Activated CD4-positive, alpha-beta T cell treated with anti-CD3 and anti-CD28 coated beads, Interleukin-2, amount 50 U/mL, for 4 hours (primary cell): ENCODE data around the gene SFXN3.

Experiments
- DNase-seq, 2 experiments: peaks; one replicate each; pipeline ENCODE4 v3.0.0-alpha.2; 2020

SFXN3 gene, protein sequence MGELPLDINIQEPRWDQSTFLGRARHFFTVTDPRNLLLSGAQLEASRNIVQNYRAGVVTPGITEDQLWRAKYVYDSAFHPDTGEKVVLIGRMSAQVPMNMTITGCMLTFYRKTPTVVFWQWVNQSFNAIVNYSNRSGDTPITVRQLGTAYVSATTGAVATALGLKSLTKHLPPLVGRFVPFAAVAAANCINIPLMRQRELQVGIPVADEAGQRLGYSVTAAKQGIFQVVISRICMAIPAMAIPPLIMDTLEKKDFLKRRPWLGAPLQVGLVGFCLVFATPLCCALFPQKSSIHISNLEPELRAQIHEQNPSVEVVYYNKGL

GRCh38 chr10:101031128-101031795 is at the start of gene SFXN3, which contains the start of gene PDZD7:
Gene SFXN3, plus strand, starts transcription at chr10:101031234. Its CDS starts 3,461 bp downstream, at chr10:101034695.
Gene PDZD7, minus strand, starts transcription at chr10:101031129. Its CDS starts 910 bp downstream, at chr10:101030219.
- peak; percentile 96 for DNase-seq

DNA sequence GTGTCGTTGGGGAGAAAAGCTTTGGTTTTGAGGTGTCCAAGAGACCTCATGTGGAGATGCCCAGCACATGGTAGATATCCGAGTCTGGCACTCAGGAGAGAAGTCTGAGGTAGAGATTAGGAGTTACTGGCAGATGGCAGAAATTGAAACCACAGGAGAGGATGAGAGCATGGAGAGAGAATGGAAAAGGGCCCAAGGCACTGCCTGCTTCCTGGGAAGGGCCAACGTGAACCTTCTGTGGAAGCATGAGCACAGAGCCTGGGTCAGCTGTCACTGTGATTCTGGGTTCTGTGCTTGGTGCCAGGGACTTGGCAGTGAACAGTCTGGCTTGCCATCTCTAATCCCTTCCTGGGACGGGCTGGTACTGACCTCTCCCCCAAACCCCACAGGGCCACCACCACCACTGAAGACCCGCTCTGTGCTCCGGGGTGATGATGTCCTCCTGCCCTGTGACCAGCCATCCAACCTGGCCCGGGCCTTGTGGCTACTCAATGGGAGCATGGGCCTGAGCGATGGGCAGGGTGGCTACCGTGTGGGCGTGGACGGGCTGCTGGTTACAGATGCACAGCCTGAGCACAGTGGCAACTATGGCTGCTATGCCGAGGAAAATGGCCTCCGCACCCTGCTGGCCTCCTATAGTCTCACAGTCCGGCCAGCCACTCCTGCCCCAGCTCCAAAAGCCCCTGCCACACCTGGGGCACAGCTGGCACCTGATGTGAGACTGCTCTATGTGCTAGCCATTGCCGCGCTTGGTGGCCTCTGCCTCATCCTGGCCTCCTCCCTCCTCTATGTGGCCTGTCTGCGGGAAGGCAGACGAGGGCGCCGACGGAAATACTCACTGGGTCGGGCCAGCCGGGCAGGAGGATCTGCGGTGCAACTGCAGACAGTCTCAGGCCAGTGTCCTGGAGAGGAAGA is 47.9 kb upstream of the SFXN3 start:
- no peak for DNase-seq

DNA sequence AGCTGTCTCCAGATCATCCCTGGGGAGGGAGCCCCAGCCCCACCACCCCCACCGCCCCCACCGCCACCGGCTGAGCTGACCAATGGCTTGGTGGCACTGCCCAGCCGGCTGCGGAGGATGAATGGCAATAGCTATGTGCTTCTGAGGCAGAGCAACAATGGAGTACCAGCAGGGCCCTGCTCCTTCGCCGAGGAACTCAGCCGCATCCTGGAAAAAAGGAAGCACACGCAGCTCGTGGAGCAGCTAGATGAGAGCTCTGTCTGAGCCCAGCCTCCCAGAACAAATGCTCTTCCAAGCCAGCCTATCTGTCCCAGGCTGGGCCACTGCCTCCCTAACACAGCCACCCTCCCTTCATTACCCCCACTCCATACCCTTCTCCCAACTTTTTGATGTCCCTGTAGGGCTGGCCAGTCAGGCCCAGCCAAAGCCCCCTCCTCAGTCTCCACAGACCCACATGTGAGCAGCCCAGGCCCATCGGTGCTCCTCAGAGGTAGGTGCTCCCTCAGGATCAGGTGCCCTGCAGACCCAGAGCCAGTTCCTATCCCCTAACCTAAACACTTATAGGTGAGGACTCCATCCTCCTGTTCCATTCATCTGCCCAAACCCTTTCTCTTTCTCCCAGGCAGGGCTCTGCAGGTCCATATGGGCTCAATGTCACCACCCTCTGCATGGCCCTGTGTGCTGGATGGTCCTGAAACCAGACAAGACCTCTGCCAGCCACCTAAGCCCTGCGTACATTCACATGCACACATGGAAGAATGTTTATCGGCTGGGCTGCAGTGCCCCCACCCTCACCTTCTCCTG is 47.0 kb upstream of the SFXN3 start:
- no peak for DNase-seq

DNA sequence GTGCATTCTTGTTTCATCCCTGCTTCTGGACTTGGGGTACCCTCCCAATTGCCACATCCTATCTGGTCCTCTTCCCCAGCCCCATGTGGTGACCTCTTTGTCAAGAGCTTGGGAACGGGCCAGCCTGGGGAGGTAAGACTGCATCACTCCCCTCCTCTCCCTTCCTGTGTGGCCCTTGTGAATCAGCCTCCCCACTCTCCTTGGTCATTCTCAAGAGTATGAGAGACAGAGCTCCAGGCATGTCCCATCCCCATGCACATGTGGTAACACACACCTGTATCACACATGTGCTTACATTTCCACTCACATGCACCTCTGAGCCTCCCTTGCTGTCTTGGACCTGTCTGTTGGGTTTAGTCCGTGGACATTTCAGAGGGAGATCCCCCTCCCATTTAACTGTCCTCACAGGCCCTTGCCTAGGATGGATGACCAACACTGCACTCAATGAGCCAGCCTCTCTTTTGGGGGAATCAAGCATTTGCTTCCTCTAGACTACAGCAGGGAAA is 46.3 kb upstream of the SFXN3 start:
- DNase-seq = no peak

DNA sequence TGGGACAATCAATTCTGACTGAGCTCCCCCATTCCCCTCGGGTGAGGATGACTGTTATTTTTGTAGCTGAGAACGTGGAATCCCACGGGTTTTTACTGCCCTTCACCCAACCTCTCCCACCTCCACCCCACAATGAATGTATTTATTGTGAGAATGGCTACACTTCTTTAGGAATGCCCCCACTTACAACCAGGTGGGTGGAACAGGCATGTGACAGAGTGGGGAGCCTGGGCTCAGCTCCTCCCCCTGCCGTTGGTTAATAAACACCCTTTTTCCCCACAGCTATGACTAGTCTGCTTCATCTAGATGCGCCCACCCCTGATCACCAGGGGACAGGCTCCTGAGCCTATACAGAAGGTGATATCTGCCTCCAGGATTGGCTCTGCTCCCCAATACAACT is 45.7 kb upstream of the SFXN3 start:
- DNase-seq = no peak

DNA sequence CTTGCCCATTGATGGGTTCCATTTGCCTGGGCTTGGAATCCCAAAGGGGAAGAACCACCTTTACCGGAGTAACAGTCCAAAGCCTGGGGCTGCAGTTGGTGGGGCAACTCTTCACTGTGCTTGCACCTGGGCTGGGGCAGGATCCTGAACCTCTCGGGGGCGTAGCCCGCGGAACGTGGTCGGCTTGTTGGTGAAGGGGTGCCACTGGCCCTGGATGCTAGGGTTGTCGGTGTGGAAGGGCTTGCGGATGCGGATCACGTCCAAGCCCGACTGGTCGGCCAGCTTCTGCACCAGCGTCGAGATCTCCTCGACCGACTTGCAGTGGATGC is 44.4 kb upstream of the SFXN3 start:
- DNase-seq = no peak

- peak; percentile 82 to 85 for DNase-seq
Measured at GRCh38 chr10:100986952-100987684, 43.9 kb upstream of the SFXN3 start, which contains the start of the genes MRPL43 and TWNK. Gene MRPL43, minus strand, starts transcription at chr10:100987497. Its CDS starts 54 bp downstream, at chr10:100987443. Gene TWNK, plus strand, starts transcription at chr10:100987543. Its CDS starts 668 bp downstream, at chr10:100988211.

DNA sequence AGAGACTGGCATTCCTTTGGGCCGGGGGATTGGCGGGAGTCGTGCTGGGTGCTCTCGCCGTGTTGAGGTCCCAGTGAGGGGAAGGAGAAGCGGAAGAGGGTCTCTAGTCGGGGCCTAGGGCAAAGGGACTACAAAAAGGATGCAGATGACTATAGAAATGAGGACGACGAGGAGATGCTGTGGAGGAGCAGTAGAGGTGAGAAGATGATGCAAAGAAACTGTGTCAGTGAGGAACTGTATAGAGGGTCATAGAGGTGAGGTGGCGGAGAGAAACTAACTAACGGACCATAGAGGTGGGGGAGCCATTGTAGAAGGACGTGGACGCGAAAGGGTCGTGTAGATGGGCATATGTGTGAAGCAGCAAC is 43.4 kb upstream of the SFXN3 start:
- DNase-seq = no peak

DNA sequence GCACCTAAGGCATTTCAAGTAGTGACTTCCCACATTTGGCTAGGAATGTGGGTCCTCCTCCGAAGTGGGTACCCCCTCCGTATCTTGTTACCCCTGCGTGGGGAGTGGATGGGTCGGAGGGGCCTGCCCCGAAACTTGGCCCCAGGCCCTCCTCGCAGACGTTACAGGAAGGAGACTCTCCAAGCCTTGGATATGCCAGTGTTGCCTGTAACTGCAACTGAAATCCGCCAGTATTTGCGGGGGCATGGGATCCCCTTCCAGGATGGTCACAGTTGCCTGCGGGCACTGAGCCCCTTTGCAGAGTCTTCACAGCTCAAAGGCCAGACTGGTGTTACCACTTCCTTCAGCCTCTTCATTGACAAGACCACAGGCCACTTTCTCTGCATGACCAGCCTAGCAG is 42.9 kb upstream of the SFXN3 start:
- no peak for DNase-seq

GRCh38 chr10:100989088-100989487 is 41.9 kb upstream of the SFXN3 start:
- DNase-seq = no peak

DNA sequence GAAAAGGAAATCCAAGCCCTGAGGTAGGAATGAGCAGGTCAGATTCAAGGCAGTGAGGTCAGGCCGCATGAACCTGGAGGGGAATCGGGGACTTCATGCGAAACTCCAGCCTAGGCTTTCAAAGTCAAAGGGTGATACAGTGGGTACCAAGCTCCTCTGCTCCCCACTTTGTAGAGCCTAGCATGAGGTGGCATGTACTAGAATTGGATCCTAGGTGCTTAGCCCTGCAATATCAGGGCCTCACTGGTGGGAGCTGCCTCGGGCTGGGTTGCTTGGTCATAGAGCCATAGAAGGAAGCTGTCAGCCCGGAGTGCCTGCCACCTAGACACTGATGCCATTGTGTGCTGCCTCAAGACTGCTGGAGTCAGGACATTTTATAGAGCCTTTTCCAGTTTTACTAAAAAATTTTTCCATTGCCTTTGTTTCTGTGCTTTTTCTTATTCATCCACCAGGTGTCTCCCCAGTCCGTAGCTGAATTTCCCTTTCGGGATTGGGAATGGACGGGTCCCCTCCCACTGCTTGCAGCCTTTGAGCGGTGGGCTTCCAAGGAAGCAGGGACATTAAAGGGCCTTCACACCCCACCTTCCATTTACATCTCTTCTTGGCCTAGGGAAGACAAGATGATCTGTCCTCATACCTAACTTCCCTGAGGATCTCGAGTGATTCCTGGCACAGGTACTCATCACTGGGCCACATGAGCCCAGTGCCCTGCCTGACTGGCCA is 36.9 kb upstream of the SFXN3 start:
- DNase-seq = no peak

DNA sequence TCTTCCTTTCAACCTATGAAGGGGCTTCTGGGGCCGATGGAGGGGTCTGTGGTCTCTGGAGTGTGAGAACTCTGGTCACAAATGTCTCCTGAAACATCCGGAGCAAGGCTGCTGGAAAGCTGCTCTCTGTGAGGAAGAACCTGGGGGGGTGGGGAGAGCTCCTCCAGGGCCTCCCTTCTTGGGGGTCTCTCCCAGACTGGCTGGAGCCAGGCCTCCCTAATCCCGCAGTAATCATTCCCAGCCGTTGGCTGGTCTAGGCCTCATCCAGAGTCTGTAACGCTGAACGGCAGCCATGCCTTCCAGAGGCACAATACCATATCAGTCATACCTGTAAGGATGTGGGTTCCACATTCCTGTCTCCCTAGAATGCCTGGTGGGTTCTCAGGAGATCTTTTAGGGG is 35.9 kb upstream of the SFXN3 start:
- DNase-seq = no peak

GRCh38 chr10:100996678-100997359 is 34.2 kb upstream of the SFXN3 start:
- DNase-seq = peak in 1 of 2 experiments; percentile 13

DNA sequence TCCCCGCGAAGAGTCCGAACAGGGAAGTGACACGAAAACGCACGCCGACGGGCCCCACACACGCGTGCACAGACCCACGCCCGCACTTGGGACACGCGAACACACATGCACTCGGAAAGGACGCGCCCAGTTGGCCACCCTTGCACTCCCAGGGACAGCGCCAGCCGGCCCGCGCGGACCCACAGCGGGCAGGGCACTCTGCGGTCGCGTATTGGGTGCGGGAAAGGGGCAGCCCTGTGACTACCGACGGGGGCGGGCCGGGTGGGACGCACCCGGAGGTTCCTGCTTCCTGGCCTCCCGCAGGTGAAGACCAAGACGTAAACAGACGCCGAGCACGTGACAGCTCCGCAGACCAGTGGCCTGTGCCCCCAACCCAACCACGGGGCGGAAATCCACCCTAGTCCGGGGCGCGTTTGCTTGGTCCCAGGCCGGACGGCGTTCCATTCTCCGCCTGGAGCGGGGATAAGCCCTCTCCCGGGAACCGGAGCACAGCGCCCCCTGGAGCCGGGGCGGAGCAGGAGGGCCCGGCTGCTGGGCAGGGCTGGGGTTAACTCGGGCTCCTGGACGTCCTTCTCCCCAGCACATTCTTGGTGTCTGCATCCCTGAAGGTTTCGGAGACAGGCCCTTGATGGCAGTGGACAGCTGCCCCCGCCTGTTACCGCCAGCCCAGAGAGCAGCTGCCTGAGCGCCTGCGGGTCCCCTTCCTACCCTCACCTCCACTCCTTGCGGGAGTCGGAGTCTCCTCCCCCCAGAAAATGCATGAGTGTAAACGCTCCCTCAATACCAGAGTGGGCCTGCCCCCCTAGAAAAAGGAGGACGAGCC is 33.5 kb upstream of the SFXN3 start:
- DNase-seq = peak; percentile 57

- peak; percentile 50 to 57 for DNase-seq
Measured at GRCh38 chr10:100998183-100998990, 32.6 kb upstream of the SFXN3 start.

DNA sequence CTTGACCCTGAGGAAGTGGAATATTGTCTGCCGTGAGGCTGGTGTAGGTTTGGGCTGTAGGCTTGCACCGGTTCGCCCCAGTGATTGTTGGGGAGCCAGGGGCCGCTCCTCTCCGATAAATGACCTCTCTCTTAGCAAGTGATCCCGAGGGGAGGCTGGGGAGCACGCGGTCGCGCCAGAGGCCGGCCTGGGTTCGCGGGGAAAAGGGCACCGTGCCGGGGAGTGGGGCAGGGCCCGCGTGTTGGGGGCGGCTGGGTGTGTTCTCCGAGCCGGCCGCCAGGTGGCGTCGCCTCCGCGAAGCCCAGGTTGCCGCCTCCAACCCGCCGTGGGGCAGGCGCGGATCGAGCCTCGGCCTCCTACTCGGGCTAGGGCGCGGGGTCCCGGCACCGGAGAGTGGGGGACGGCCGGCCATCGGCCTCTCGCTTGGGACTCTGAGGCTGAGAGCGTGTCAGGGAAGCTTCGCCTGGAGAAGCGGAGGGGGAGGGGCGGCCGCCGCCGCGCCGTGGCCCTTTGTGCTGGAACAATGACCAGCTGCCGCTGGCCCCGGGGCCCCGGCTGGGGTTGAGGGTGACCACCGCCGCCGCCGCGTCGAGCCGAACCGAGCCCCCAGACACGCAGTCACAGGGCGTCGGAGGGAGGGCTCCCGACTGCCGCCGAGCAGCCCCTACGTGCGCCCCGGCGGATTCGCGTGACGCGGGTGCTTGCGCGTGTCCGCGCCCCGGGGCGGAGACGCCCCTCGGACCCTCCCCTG is 31.9 kb upstream of the SFXN3 start:
- DNase-seq = peak; percentile 66 to 71

- no peak for DNase-seq
Measured at GRCh38 chr10:100999742-101000126, 31.3 kb upstream of the SFXN3 start, which contains the start of gene LZTS2. Gene LZTS2, plus strand, starts transcription at chr10:100999808. Its CDS starts 2,731 bp downstream, at chr10:101002539.
